ENCODE data around the gene FANCD2. TPM values are rescaled to one million over a fixed set of nuclear protein-coding genes. Genes with fewer than 3 reads are reported as not detected.
"Not testable (repeated sequence)": the region's sequence is repeated elsewhere in the genome, so short reads cannot be mapped to it uniquely, and the experiment has no call there.

The FANCD2 gene
- total RNA-seq, 1 donor from 2014 or later, result 4.4 TPM

DNA sequence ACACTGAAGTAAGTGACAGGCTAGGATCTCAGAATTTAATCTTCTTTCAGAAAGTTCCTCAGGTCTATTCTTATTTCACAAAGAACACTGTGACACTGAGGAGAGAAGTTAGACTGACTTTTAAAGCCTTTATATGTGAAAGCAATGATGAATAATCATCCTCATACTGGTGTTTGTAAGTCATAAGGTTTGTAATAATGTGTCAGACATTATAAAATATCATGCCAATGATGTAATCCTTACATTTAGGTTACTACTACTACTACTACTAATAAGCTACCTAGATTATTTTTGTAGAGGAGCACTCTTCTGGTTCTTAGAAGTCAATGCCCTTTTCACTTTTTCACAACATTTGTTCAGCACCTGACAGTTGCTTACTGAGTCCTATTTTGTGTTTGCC lies 48.4 kb downstream of the FANCD2 start:
- TF ChIP-seq POLR2AphosphoS5 (IDR thresholded peaks at IDR 0.05; ENCODE audit: insufficient read depth in 1 of 2, low read depth in 1 of 2) (no peak), POLR2A (IDR thresholded peaks at IDR 0.05) (no peak)
- TF ChIP-seq, protein P1, sequence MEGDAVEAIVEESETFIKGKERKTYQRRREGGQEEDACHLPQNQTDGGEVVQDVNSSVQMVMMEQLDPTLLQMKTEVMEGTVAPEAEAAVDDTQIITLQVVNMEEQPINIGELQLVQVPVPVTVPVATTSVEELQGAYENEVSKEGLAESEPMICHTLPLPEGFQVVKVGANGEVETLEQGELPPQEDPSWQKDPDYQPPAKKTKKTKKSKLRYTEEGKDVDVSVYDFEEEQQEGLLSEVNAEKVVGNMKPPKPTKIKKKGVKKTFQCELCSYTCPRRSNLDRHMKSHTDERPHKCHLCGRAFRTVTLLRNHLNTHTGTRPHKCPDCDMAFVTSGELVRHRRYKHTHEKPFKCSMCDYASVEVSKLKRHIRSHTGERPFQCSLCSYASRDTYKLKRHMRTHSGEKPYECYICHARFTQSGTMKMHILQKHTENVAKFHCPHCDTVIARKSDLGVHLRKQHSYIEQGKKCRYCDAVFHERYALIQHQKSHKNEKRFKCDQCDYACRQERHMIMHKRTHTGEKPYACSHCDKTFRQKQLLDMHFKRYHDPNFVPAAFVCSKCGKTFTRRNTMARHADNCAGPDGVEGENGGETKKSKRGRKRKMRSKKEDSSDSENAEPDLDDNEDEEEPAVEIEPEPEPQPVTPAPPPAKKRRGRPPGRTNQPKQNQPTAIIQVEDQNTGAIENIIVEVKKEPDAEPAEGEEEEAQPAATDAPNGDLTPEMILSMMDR (IDR thresholded peaks at IDR 0.05), result no peak
- intact Hi-C loops (cut with DNase I), result no loop called here
- no peaks in the 10 kb centered on the region for H3K9me3 ChIP-seq
- no peaks in the 10 kb centered on the region for H3K27me3 ChIP-seq
- DNase-seq (ENCODE audit: extremely low spot score in 2 of 2), result no peak
- H3K36me3 ChIP-seq, result no peaks in the 10 kb centered on the region
- H3K4me3 ChIP-seq, result no peak overlapping the region
- H3K4me1 ChIP-seq, result no peaks in the 10 kb centered on the region
- no peak overlapping the region for H3K27ac ChIP-seq

DNA sequence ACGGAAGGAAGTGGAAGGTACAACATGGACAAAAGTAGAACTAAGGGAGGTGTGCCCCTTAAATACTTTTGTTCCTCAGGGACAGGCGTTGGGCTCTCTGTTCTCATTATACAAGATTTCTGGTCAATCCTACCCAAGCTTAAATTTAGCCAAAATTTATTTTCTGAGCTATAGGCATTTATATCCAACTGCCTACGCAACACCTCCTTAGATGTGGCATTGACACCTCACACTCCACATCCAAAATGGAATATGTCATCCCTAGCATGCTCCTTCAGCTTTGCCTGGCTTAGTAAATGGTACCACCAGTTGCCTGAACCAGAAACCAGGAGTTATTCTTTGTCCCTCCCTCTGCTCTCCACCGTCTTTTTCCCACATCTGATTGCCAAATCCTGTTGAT lies 55.6 kb downstream of the FANCD2 start:
- no peak for TF ChIP-seq POLR2A (IDR thresholded peaks at IDR 0.05)
- TF ChIP-seq, protein P1 (IDR thresholded peaks at IDR 0.05), result no peak
- Histone ChIP-seq H3K27ac (no peak overlapping the region), H3K4me3 (no peak overlapping the region), H3K9me3 (no peaks in the 10 kb centered on the region), H3K27me3 (no peaks in the 10 kb centered on the region), H3K4me1 (no peaks in the 10 kb centered on the region), H3K36me3 (no peaks in the 10 kb centered on the region)
- intact Hi-C loops (cut with DNase I), result no loop called here
- no peak for DNase-seq (ENCODE audit: extremely low spot score in 2 of 2)

GRCh38 chr3:10085738-10086137 lies 59.5 kb downstream of the FANCD2 start:
- Histone ChIP-seq H3K27ac (no peak overlapping the region), H3K27me3 (no peaks in the 10 kb centered on the region), H3K9me3 (no peaks in the 10 kb centered on the region), H3K4me1 (no peaks in the 10 kb centered on the region), H3K36me3 (no peaks in the 10 kb centered on the region), H3K4me3 (no peak overlapping the region)
- intact Hi-C loops (cut with DNase I), result no loop called here
- no peak for DNase-seq (ENCODE audit: extremely low spot score in 2 of 2)
- TF ChIP-seq, protein P1 (IDR thresholded peaks at IDR 0.05), result no peak
- TF ChIP-seq POLR2AphosphoS5 (IDR thresholded peaks at IDR 0.05; ENCODE audit: insufficient read depth in 1 of 2, low read depth in 1 of 2), result peak in 1 of 2 donors; percentile 46
- no peak for TF ChIP-seq POLR2A (IDR thresholded peaks at IDR 0.05)

GRCh38 chr3:10088256-10088655 lies 62.0 kb downstream of the FANCD2 start:
- intact Hi-C loops (cut with DNase I), result no loop called here
- no peak overlapping the region for H3K27ac ChIP-seq
- H3K9me3 ChIP-seq, result no peaks in the 10 kb centered on the region

GRCh38 chr3:10090179-10090578 lies 63.9 kb downstream of the FANCD2 start:
- TF ChIP-seq POLR2AphosphoS5 (IDR thresholded peaks at IDR 0.05; ENCODE audit: insufficient read depth in 1 of 2, low read depth in 1 of 2), result no peak
- TF ChIP-seq POLR2A (IDR thresholded peaks at IDR 0.05), result no peak
- TF ChIP-seq, protein P1 (IDR thresholded peaks at IDR 0.05), result no peak
- Histone ChIP-seq H3K27ac (no peak overlapping the region), H3K9me3 (no peaks in the 10 kb centered on the region), H3K4me1 (no peaks in the 10 kb centered on the region), H3K36me3 (no peaks in the 10 kb centered on the region), H3K4me3 (no peak overlapping the region), H3K27me3 (no peaks in the 10 kb centered on the region)
- no peak for DNase-seq (ENCODE audit: extremely low spot score in 2 of 2)
- intact Hi-C loops (cut with DNase I), result no loop called here

More at GRCh38 chr3:10088256-10088655, 62.0 kb downstream of the FANCD2 start:
- Histone ChIP-seq H3K4me3 (no peak overlapping the region), H3K36me3 (no peaks in the 10 kb centered on the region), H3K27me3 (no peaks in the 10 kb centered on the region), H3K4me1 (no peaks in the 10 kb centered on the region)
- TF ChIP-seq POLR2A (IDR thresholded peaks at IDR 0.05) (no peak), POLR2AphosphoS5 (IDR thresholded peaks at IDR 0.05; ENCODE audit: insufficient read depth in 1 of 2, low read depth in 1 of 2) (no peak)
- TF ChIP-seq, protein P1 (IDR thresholded peaks at IDR 0.05), result no peak
- no peak for DNase-seq (ENCODE audit: extremely low spot score in 2 of 2)

- H3K36me3 ChIP-seq; H3K27ac ChIP-seq; H3K4me3 ChIP-seq; H3K9me3 ChIP-seq; H3K27me3 ChIP-seq; H3K4me1 ChIP-seq; intact Hi-C loops (cut with DNase I); DNase-seq (ENCODE audit: extremely low spot score in 2 of 2): not testable (repeated sequence)
Measured at GRCh38 chr3:10090774-10091173, 64.5 kb downstream of the FANCD2 start.

DNA sequence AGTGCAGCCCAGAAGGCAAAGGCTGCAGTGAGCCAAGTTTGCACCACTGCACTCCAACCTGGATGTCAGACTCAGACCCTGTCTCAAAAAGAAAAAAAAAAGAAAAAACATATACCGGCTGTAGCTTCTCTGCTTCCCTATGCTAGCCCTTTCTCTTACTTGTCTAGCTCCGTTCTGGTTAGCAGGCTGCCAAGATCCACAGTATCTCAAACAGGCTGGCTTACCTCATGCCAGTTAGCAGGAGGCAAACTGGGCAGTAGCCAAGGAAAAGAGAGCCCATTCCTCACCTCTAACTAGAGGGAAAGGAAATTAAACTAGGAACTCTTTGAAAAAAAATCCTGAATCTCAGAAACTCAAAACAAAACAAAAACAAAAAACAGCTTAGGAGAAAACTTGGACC lies 65.2 kb downstream of the FANCD2 start:
- H3K9me3 ChIP-seq; H3K4me1 ChIP-seq; H3K36me3 ChIP-seq; intact Hi-C loops (cut with DNase I); DNase-seq (ENCODE audit: extremely low spot score in 2 of 2); H3K4me3 ChIP-seq; H3K27me3 ChIP-seq; H3K27ac ChIP-seq: not testable (repeated sequence)
